Activated effector memory CD4-positive, alpha-beta T cell treated with anti-CD3 and anti-CD28 coated beads, Interleukin-2, amount 50 U/mL, for 16 hours (primary cell): Measurements from ENCODE around the gene KRTAP5-1.
A peak's percentile ranks its signal among the peaks of the same experiment; 100 is the strongest.
"Not testable (repeated sequence)": the region's sequence is repeated elsewhere in the genome, so short reads cannot be mapped to it uniquely, and the experiment has no call there.

Experiments used
- DNase-seq: peaks from one replicate; pipeline ENCODE4 v3.0.0-alpha.2; 2020

KRTAP5-1 gene, protein sequence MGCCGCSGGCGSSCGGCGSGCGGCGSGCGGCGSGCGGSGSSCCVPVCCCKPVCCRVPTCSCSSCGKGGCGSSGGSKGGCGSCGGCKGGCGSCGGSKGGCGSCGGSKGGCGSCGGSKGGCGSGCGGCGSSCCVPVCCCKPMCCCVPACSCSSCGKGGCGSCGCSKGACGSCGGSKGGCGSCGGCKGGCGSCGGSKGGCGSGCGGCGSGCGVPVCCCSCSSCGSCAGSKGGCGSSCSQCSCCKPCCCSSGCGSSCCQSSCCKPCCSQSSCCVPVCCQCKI

DNA sequence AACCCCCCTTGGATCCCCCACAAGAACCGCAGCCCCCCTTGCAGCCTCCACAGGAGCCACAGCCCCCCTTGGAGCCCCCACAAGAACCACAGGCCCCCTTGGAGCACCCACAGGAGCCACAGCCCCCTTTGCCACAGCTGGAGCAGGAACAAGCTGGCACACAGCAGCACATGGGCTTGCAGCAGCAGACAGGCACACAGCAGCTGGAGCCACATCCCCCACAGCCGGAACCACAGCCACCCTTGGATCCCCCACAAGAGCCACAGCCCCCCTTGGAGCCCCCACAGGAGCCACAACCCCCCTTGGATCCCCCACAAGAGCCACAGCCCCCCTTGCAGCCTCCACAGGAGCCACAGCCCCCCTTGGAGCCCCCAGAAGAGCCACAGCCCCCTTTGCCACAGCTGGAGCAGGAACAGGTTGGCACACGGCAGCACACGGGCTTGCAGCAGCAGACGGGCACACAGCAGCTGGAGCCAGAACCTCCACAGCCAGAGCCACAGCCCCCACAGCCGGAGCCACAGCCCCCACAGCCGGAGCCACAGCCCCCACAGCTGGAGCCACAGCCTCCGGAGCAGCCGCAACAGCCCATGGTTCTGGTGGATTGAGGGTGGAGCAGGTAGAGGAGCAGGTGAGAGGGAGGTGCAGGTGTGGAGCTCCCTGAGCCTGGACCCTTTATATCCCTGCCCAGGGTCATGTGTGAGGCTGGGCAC is at the start of gene KRTAP5-1:
Gene KRTAP5-1, minus strand, starts transcription at position 623 of the 710 bp plus-strand sequence. Its CDS starts 34 bp downstream, at position 589.
- not testable (repeated sequence) for DNase-seq

DNA sequence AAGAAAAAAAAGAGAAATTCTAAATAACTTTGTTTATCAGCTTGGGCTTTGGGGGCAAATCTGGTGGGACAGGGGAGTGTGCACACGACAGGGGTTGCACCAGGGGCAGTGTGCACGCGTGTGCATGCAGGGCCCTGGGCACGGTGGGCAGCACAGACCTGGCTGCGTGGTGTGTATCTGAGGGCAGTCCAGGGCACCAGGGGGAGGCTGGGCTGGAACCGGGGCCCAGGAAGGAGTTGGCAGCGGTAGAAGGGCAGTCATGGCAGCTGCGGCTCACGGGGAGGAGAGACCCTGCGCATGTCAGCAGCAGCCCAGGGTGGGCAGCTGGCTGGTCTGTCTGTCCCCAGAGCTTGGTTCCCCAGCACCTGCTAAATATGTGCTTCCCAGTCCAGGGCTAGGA is 48.8 kb upstream of the KRTAP5-1 start:
- no peak for DNase-seq

DNA sequence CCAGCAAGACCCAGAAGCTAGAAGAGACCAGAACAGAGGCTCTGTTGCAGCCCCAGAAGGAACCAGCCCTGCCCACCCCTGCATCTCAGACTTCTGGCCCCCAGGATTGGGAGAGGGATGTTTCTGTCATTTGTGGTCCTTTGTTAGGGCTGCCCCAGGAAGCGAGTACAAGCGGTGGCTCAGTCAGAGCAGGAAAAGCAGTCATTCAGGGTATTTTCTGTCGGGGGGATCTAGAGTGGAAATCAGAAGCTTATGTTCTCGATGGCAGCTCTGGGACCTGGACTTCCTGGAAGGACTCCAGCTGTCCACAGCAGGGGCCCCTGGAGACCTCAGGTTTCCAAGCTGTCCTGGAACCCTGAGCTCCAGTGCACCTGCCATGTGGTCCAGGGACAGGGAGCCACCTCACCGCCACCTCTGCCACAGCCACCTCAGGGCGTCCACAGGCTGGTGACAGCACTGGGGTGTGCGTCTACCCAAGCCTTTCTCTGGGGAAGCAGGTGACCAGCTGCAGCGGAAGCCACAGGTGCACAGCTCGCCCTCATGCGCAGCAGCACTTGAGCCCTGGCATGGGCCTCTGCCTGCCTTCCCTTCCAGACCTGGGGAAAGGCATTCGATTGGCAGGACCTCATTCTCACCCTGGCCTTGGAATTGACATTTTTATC is 47.1 kb upstream of the KRTAP5-1 start:
- no peak for DNase-seq

DNA sequence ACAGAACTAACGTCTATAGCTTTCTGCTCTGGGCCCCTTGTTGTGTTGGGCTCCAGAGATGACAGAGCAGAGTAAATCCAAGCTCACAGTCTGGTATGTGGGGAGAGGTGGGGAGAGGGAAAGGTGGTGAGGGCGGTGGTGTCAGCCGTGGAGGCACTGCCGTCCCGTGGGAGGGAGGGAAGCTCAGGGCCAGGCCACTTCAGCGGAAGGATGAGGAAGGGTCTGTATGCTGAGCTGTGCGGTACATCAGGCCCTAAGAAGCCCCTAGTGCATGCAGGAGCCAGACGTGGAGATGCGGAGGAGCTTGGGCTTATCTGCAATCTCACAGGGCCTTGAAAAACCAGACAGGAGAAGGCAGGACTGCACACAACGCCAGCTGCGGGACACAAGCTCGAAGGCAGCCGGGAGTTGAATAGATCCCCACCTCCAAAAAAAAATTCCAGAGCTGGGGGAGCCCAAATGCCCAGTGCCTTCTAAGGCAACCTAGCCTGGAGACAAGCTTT is 46.0 kb upstream of the KRTAP5-1 start:
- no peak for DNase-seq

DNA sequence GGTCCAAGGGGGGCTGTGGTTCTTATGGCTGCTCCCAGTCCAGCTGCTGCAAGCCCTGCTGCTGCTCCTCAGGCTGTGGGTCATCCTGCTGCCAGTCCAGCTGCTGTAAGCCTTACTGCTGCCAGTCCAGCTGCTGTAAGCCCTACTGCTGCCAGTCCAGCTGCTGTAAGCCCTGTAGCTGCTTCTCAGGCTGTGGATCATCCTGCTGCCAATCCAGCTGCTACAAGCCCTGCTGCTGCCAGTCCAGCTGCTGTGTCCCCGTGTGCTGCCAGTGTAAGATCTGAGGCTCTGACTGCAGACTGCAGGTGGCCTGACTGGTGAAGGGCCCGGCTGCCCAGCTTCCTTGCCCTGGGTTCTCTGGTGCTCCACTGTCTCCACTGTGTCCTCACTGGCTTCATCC is 45.2 kb upstream of the KRTAP5-1 start:
- no peak for DNase-seq

DNA sequence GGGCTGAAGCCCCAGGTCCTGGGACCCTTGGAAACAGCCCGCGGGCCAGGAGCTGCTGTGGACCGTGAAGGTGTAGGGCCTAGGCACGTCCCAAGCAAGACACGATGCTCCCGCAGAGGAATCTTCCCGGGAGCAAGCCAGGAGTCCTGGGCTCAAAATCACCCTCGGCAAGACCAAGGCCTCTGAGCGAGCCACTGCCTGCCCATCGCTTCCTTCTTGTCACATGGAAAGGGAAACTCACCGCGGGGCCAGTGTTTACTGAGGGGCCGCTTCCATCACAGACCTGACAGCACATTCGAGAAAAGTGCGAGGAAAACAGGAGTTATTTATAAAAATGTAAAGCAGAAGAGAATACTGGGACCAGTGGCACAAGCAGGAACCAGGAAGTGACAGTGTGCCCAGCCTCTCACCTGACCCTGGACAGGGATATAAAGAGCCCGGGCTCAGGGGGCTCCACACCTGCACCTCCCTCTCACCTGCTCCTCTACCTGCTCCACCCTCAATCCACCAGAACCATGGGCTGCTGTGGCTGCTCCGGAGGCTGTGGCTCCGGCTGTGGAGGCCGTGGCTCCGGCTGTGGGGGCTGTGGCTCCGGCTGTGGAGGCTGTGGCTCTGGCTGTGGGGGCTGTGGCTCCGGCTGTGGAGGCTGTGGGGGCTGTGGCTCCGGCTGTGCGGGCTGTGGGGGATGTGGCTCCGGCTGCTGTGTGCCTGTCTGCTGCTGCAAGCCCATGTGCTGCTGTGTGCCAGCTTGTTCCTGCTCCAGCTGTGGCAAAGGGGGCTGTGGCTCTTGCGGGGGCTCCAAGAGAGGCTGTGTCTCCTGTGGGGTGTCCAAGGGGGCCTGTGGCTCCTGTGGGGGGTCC is 44.5 kb upstream of the KRTAP5-1 start, which contains the start of gene KRTAP5-5:
Gene KRTAP5-5, plus strand, starts transcription at position 450 of the 860 bp plus-strand sequence. Its CDS starts 66 bp downstream, at position 516.
- no peak for DNase-seq

DNA sequence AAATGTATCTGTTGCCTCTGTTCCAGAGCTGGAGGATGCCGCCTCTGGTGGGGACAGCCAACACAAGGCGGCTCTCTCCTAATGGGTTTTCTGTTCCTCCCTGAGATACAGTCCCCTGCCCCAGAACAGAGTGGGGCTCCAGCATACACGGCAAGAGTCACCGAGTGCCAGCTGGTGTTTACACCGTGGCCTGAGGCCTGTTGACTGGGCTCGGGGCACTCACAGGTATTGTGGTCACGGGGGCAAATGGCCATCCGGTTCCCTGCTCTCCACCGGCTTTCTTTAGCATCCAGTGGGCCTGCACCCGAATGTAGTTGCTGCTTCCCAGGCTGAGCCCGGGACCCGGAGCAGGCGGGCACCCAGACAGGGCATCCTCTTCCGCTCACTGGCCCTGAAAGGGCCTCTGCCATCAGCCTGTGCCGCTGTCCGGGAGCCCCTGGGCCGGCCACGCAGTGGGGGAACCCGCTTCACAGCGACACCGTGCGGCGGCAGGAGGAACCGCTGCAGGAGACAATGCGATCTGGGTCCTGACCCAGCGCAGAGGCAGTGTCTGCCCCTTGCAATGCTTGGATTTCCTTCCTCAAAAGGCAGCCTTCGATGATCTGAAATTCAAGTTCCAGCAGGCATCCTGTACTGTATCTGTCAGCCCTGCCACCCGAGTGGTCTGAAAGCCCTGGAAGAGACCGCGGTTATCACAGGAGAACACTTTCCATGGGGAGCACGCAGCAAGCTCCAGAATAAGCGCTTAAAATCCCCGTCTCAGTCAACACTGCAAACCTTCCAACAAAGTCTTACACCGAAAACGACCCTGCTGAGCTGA is 43.6 kb upstream of the KRTAP5-1 start:
- DNase-seq: peak; percentile 85

DNA sequence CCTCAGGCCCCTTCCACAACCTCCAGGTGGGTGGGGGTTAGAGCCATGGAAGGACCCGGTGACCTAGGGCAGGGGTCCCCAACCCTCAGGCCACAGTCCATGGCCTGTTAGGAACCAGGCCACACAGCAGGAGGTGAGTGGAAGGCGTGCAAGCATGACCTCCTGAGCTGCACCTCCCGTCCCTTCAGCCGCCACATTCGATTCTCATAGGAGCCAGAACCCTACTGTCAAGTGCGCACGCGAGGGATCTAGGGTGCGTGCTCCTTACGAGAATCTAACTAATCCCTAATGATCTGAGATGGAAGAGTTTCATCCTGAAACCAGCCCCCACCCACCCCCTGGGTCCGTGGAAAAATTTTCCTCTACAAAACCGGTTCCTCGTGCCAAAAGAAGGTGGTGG is 40.5 kb upstream of the KRTAP5-1 start:
- DNase-seq: peak; percentile 50

DNA sequence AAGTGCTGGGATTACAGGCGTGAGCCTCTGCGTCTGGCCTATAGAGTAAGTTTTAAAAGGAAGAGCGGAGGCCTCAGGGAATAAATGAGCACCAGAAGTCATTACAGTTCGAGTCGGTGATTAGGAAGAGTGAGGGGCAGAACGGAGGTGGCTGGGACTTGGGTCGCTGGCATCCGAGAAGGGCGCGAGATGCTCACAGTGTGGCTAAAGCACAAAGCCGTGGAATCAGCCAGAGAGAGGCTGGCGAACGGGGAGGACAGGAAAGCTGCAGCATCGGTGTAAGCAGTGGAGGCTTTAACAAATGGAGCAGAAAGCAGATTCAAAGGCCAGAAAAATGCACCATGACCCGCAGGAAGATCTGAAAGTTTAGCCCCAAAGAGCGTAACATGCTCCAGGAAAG is 39.5 kb upstream of the KRTAP5-1 start:
- peak; percentile 13 for DNase-seq

DNA sequence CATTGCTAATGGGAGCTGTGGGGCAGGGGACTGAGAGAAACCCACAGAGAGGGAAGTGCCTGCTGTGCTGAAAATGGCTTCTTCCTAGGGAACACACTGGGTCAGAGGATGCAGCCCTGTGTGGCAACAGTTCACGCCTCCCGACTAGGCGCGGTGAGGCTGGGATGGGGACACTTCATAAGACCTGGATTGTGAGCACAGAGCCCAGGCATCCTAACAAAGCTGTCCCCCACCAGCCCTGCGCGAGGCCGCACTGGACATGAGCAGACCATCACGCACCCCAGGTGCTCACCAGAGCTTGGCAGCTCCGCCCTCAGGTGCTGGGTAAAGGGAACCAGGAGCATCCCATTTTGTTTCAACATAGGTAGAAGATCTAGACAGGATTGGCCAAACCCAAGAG is 38.6 kb upstream of the KRTAP5-1 start:
- no peak for DNase-seq

DNA sequence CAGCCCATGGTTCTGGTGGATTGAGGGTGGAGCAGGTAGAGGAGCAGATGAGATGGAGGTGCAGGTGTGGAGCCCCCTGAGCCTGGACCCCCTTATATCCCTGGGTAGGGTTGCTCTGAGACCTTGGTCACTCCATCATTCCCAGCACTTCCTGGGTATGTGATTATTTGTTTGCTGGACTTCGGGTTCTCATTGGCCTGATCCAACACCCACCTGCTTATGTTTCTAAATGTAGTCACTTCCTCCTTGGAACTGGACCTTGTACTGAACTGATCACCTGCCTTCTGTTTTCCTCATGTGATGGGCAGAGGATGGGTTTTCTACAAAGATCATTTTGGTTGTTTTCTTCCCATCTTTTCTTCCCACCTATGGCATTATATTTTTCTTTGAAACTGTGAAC is 37.0 kb upstream of the KRTAP5-1 start, which contains the start of gene KRTAP5-4:
Gene KRTAP5-4, minus strand, starts transcription at position 53 of the 400 bp plus-strand sequence. Its CDS starts 45 bp downstream, at position 8.
- DNase-seq: no peak

DNA sequence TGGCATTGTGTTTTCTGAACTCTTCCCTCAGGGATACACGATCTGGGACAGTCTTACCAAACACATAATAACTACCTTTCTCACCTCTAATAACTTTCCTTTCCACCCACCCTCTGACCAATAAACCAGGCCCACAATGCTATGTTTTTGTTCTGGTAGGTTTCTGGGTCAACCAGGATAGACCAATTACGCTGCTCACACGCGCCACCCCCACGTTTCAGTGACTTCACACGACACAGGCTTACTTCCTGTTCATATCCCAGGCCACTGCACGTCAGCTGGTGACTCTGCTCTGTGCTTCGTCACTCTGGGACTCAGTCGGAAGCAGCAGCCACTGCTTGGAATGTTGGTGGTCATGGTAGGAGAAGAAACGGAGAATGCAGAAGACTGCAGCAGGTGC is 34.4 kb upstream of the KRTAP5-1 start:
- DNase-seq: no peak

DNA sequence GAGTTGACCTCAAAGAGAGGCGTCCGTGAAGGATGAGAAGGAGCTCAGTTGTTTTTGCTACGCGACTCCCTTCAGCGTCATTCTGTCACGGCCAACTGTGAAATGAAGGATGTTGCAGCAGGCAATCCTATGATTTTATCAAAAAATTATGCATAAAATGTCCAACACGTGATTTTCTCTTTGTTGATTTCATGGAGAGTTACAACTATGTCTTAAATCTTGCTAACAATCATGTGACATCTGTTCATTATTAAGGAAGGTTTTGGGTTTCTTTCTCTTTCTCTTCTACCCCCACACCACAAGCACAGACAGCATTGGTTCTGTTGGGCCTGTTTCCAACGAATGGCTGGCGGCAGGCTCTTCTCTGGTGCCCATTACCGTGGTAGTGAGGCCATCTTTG is 33.1 kb upstream of the KRTAP5-1 start:
- DNase-seq: no peak

DNA sequence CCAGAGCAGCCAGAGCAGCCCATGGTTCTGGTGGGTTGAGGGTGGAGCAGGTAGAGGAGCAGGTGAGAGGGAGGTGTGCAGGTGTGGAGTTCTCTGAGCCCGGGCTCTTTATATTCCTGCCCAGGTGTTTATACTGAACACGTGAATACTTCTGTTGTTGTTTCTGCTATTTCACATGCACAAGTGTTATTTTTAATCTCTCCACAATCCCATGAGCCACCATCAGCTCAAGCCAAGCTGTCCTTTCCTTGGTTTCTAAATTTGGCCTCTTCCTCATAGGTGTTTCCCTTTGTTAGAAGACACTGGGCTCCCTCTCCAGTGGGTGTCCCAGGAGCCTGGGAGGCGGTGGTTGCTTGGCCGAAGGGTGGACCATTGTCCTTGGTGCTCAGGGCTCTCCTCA is 23.3 kb upstream of the KRTAP5-1 start, which contains the start of gene KRTAP5-3:
Gene KRTAP5-3, minus strand, starts transcription at position 101 of the 400 bp plus-strand sequence. Its CDS starts 78 bp downstream, at position 23.
- DNase-seq: no peak

DNA sequence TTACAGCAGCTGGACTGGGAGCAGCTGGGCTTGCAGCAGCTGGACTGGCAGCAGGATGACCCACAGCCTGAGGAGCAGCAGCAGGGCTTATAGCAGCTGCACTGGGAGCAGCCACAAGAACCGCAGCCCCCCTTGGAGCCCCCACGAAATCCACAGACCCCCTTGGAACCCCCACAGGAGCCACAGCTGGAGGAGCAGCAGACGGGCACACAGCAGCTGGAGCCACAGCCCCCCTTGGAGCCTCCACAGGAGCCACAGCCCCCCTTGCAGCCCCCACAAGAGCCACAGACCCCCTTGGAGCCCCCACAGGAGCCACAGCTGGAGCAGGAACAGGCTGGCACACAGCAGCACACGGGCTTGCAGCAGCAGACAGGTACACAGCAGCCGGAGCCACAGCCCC is 22.8 kb upstream of the KRTAP5-1 start:
- DNase-seq: not testable (repeated sequence)

DNA sequence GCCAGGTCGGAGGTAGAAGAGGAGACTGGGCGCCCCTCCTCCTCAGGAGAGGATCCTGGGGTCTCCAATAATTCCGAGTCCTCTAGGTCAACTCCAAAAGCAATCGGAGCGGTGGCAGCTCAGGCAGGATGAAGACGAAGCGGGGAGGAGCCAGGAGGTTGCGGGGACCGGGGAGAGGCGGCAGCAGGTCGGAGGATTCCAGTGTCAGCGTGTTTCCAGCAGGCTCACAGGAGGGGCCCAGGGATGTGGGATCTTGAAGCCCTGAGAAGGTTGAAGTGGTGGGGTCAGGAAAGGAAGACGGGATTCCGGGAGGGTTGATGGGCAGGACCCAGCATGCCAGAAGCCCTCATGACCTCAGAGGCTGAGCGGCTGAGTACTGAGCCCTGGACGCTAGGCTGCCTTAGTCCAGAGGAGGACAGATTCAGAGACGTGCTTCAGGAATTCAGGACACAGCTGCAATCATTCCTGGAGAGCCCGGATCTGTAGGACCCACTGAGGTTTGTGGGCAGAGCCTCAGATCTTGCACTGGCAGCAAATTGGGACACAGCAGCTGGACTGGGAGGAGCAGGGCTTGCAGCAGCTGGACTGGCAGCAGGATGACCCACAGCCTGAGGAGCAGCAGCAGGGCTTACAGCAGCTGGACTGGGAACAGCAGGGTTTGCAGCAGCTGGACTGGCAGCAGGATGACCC is 22.2 kb upstream of the KRTAP5-1 start:
- DNase-seq: not testable (repeated sequence)

DNA sequence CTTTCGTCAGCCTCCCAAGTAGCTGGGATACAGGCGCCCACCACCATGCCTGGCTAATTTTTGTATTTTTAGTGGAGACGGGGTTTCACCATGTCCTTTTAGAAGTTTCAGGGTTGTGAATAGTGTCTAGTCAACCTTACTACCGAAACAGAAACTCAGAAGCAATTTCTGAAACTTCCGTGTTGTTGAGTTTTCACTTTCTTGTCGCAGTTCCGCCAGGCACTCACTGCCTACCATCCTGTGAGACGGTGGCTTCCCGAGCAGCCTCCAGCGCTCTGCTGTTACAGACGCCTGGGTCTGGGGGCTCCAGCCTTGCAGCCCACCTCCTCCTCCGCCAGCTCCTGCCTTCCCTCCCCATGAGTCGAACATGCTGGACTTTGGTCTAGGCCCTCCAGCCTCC is 20.8 kb upstream of the KRTAP5-1 start:
- not testable (repeated sequence) for DNase-seq

DNA sequence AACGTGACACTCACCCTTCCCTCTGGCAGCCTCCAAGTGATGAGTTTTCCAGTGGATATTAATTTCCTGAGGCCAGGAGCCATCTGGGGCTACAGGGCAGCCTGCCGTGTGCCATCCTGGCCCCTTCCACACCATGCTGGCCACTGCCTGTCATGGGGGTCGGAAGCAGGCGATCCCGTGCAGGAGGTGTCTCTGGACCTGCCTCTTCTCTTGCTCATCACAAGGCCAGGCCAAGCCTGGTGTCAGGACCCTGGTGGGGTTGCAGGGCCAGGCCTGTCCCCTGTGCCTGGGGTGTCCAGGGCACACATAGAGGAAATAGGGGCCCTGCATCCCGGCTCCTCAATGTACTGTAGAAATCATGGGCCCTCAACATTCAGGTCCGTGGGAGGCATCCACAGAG is 19.6 kb upstream of the KRTAP5-1 start:
- DNase-seq: no peak

DNA sequence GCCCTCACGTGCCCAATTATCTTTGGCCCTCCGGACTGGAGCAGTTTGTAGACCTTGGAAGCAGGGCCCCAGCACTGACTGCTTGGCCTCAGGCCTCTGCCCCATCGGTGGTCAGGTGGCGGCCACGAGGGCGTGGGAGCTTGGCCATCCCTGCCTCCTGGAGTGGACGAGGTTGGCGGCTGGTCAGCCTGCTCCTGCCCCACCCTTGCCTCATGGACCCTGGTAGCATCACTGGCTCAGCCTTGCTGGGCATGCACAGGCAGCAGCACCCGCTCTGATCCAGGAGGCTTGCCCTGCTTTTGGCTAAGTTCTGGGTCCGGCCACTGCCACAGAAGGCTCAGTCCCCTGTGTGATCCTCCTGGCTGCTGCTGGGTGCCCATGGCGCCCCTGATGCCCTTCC is 19.1 kb upstream of the KRTAP5-1 start:
- DNase-seq: no peak

DNA sequence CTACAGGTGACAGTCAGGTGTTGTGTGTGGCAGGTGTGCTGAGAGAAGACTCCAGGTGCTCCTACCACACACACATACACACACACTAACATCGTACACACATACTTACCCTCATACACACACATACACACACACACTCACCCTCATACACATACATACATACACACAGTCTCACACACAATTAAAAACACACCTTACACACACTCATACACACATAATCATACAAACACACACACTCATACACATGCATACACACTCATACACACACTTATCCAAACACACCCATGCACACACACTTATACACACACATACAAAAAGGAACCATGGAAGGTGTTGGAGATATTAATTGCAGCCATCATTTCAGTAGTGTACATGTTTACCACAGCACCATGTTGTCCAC is 18.5 kb upstream of the KRTAP5-1 start:
- no peak for DNase-seq

DNA sequence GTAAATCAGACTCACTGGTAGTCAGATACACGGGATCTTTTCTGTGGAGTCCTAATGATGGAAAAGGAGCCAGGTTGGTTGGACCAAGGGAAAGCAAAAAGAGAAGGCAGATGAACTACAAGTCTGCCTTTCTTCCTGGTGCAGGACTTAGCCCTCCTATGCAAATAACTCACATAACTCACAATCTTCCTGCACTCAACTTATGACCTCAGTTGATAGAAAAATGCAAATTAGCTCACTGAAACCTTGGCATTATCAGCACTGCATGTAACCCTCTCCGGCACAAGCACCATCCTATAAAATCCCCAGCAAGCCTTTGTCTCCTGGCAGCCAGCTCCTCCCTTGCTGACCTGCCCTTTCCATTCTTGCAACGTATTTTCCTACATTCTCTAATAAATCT is 16.6 kb upstream of the KRTAP5-1 start:
- DNase-seq: not testable (repeated sequence)
